ENCODE results near the gene FBXO9. TPM values are rescaled to one million over a fixed set of nuclear protein-coding genes. Genes with fewer than 3 reads are reported as not detected.

Gene FBXO9
- total and polyA plus RNA-seq, 10 of the 15 experiments (the other 5 are each of a cell fraction or from before 2014, with no cell fraction given): 9.9 to 68.9 (median 31.3) TPM

- Histone ChIP-seq H2AFZ (ENCODE audit: control insufficient read depth, low read depth, low read length) (no peak overlapping the region), H3K79me2 (ENCODE audit: control insufficient read depth, insufficient read depth, low read length) (no peaks in the 10 kb centered on the region), H3K36me3 (ENCODE audit: control insufficient read depth in 2 of 2, insufficient read depth in 2 of 2, low read length in 1 of 2) (peaks cover 5 to 20% of the 10 kb centered on the region in 2 experiments), H3K4me3 (no peak overlapping the region), H3K9me3 (replicated peaks; ENCODE audit: control insufficient read depth, insufficient read depth, low read length) (no peaks in the 10 kb centered on the region), H3K4me1 (ENCODE audit: control insufficient read depth, insufficient read depth, low read length) (no peaks in the 10 kb centered on the region), H3K27ac (ENCODE audit: control insufficient read depth, insufficient read depth) (no peak overlapping the region), H3K4me2 (ENCODE audit: control insufficient read depth, insufficient read depth) (no peak overlapping the region), H4K20me1 (ENCODE audit: control insufficient read depth, insufficient read depth) (no peaks in the 10 kb centered on the region), H3K9ac (ENCODE audit: control insufficient read depth, insufficient read depth, low read length) (no peak overlapping the region), H3K27me3 (replicated peaks in 1 of 2; ENCODE audit: control insufficient read depth in 2 of 2, insufficient read depth in 2 of 2, low read length in 1 of 2) (no peaks in the 10 kb centered on the region)
- TF ChIP-seq, protein P1, sequence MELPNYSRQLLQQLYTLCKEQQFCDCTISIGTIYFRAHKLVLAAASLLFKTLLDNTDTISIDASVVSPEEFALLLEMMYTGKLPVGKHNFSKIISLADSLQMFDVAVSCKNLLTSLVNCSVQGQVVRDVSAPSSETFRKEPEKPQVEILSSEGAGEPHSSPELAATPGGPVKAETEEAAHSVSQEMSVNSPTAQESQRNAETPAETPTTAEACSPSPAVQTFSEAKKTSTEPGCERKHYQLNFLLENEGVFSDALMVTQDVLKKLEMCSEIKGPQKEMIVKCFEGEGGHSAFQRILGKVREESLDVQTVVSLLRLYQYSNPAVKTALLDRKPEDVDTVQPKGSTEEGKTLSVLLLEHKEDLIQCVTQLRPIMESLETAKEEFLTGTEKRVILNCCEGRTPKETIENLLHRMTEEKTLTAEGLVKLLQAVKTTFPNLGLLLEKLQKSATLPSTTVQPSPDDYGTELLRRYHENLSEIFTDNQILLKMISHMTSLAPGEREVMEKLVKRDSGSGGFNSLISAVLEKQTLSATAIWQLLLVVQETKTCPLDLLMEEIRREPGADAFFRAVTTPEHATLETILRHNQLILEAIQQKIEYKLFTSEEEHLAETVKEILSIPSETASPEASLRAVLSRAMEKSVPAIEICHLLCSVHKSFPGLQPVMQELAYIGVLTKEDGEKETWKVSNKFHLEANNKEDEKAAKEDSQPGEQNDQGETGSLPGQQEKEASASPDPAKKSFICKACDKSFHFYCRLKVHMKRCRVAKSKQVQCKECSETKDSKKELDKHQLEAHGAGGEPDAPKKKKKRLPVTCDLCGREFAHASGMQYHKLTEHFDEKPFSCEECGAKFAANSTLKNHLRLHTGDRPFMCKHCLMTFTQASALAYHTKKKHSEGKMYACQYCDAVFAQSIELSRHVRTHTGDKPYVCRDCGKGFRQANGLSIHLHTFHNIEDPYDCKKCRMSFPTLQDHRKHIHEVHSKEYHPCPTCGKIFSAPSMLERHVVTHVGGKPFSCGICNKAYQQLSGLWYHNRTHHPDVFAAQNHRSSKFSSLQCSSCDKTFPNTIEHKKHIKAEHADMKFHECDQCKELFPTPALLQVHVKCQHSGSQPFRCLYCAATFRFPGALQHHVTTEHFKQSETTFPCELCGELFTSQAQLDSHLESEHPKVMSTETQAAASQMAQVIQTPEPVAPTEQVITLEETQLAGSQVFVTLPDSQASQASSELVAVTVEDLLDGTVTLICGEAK (IDR thresholded peaks at IDR 0.05; ENCODE audit: borderline replicate concordance): no peak
- TF ChIP-seq YBX1 (IDR thresholded peaks at IDR 0.05) (no peak), TCF12 (IDR thresholded peaks at IDR 0.05; ENCODE audit: low read depth, low read length) (no peak), NRF1 (conservative IDR thresholded peaks at IDR 0.05; ENCODE audit: low read depth, low read length) (no peak), PAX5 (IDR thresholded peaks at IDR 0.05; ENCODE audit: borderline replicate concordance, low read depth, low read length) (no peak), ZNF622 (IDR thresholded peaks at IDR 0.05) (no peak)
- RAD21 ChIA-PET (ENCODE audit: unreplicated experiment): no interaction called here
- no TSS peak for BruUV-seq (replicated peaks)
- FAIRE-seq (no peak), DNase-seq (ENCODE audit: low read depth, low spot score) (no peak), ATAC-seq (no peak)
- CTCF ChIA-PET: no interaction called here
- POLR2A ChIA-PET: no interaction called here
- SMC1A ChIA-PET (ENCODE audit: uncharacterized antibody, unreplicated experiment): interaction anchor here (1.1 kb wide), 1 partner anchor 18 kb away, joined by 5 read pairs; no protein-coding TSS in a partner anchor
- in situ Hi-C loops (cut with MboI): no loop called here
- intact Hi-C loops (cut with micrococcal nuclease; ENCODE audit: unreplicated experiment): no loop called here
These were observed 24.7 kb downstream of the FBXO9 start for GRCh38 chr6:53089948-53090347.
